G401.6 (cell line): ENCODE results near the gene GRK1.

ENCODE experiments used
- FAIRE-seq: peaks from 2 replicates; lab custom pipeline; 2012; peaks lifted over from hg19 to GRCh38; lab: Jason Lieb, UNC

The GRK1 gene

GRCh38 chr13:113777311-113778260 is 110.6 kb downstream of the GRK1 start:
- FAIRE-seq, result no peak

- FAIRE-seq, result no peak
Observed at GRCh38 chr13:113781571-113781970, 114.6 kb downstream of the GRK1 start.

- FAIRE-seq, result no peak
Observed at GRCh38 chr13:113782472-113782871, 115.5 kb downstream of the GRK1 start.

- FAIRE-seq, result no peak
Observed at GRCh38 chr13:113783200-113783881, 116.3 kb downstream of the GRK1 start.

GRCh38 chr13:113783966-113784644 is 117.1 kb downstream of the GRK1 start:
- no peak for FAIRE-seq

GRCh38 chr13:113784645-113785024 is 117.6 kb downstream of the GRK1 start:
- no peak for FAIRE-seq

GRCh38 chr13:113785051-113786010 is 118.3 kb downstream of the GRK1 start:
- FAIRE-seq, result no peak

GRCh38 chr13:113786262-113786841 is 119.3 kb downstream of the GRK1 start:
- no peak for FAIRE-seq
